Measurements from ENCODE around the gene ZC3H12D.
A peak's percentile ranks its signal among the peaks of the same experiment; 100 is the strongest.
"Not testable (repeated sequence)": the region's sequence is repeated elsewhere in the genome, so short reads cannot be mapped to it uniquely, and the experiment has no call there.

Gene ZC3H12D

GRCh38 chr6:149484733-149485700, at the start of gene ZC3H12D:
TSS of gene ZC3H12D (minus strand) at chr6:149485014. CDS start at chr6:149474543, 10,471 bp downstream.
- DNase-seq = peak; percentile 62 to 78

- DNase-seq = no peak
Observed at GRCh38 chr6:149529650-149530049, 44.8 kb upstream of the ZC3H12D start.

GRCh38 chr6:149515494-149515893, 30.7 kb upstream of the ZC3H12D start:
- DNase-seq = no peak

GRCh38 chr6:149513915-149514314, 29.1 kb upstream of the ZC3H12D start:
- no peak for DNase-seq

DNA sequence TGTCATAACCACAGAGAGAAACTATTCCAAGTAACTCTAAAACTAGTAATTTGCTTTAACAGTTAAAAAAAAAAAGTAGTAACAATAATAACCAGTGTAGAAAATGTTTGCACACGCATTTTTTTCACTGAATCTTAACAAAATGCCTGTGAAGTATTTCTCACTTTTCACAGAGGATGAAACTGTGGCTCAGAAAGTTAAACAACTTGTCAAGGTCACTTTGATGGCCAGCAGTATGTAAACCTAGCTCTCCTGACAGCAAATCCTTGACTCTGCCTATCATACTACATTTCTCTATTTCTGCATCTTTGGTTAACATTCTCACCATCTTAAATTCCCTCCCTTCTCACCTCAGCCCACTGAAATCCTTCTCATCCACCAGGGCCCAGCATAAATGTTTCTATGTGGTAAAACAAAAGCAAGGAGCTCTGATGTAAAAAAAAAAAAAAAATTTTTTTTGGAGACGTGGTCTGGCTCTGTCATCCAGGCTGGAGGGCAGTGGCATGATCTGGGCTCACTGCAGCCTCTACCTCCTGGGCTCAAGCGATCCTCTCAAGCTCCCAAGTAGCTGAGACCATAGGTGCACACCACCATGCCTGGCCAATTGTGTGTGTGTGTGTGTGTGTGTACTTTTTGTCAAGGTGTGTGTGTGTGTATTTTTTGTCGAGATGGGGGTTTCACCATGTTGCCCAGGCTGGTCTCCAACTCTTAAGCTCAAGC, 26.1 kb upstream of the ZC3H12D start:
- no peak for DNase-seq

DNA sequence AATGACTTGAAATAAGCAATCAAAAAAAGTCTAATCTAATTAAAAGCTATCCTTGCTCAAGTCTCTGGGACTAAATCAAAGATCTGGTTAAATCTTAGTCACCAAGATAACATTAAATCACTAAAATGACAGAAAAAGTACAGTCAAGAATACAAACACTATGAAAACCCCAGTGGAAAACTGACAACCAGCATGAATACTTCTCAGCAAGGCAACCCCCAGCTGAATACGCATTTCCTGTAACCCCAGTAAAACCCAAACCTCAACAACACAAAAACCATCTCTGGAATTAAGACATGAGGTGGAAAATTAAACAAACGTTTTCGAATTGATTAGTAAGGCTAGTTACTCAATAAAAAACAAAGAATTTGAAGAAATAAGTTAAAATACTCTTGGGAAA, 23.7 kb upstream of the ZC3H12D start:
- DNase-seq = peak in 1 of 2 experiments; percentile 36

- DNase-seq = no peak
Observed at GRCh38 chr6:149503872-149504271, 19.1 kb upstream of the ZC3H12D start.

- no peak for DNase-seq
Observed at GRCh38 chr6:149503276-149503675, 18.5 kb upstream of the ZC3H12D start.

DNA sequence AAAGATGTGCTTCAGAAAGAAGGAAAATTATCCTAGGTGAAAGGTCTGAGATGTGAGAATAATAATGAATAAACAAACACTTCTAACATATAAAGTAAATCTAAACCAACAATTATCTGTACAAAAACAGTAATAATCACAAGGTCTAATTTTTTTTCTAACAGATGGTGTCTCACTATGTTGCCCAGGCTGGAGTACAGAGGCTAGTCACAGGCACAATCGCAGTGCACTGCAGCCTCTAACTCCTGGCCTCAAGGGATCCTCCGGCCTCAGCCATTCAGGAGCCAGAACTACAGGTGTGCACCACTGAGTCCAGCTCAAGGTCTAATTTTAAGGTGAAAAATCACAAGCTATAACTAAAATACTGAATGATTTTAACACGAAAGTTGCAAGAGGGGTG, 17.0 kb upstream of the ZC3H12D start:
- no peak for DNase-seq

DNA sequence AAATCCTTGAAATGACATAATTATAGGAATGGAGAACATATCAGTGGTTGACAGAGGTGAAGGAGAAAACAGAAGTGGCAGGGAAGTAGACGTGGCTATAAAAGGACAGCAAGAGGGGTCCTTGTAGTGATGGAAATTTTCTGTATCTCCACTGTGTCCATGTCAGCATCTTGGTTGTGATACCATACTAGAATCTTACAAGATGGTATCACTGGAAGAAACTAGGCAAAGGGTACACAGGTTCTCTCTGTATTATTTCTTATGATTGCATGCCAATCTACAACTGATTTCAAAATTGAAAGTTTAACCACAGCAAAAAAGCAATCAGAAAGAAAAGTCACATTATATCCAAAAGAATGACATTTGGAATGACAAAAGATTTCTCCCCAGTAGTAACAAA, 16.4 kb upstream of the ZC3H12D start:
- DNase-seq = no peak

DNA sequence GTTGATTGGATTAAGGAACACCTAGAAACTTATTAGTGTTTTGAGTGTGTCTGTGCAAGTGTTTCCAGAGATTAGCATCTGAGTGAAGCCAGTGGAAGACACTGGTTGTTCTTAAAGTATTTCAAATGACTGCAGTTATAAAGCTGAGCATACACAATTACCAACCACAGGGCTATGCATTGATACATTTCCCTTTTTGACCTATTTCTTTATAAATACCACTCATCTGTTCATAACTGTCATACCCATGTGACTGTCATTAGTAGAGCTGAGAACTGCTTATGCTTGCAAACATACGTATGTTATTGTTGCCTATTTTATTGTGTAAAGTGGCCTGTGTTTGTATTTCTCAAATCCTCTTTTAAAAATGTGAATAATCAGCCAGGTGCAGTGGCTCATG, 15.3 kb upstream of the ZC3H12D start:
- no peak for DNase-seq

DNA sequence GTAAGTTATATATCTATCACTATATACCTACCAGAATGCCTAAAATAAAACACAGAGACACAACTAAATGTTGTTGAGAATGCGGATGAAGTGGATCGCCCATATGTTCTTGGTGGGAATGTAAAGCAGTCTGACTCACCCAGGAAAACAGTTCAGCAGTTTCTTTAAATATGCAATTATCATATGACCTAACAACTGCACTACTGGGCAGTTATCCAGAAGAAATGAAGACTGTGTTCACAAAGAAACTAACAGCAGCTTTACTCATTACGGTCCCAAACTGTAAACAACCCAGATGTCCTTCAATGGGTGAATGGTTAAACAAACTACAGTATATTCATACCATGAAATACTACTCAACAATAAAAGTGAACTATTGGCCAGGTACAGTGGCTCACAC, 14.3 kb upstream of the ZC3H12D start:
- DNase-seq = no peak

DNA sequence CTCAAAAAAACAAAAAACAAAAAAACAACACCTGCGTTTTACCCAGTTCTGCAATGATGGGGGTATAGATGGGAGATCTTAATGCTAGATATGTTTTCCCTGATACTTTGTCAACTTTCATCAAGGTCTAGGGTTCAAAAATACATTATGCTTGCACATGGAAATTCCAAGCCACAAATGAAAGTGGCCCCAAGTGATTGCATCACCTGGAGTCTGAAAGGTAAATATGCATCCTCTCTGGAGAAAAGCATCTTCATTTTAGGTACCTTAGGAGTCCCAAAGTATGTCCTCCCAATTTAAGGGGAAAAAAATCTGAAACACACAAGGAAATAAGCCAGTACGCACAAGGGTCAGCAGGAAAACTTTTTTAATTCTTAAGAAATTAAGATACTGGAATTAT, 12.6 kb upstream of the ZC3H12D start:
- no peak for DNase-seq

GRCh38 chr6:149496597-149496996, 11.8 kb upstream of the ZC3H12D start:
- DNase-seq = not testable (repeated sequence)

- DNase-seq = not testable (repeated sequence)
Observed at GRCh38 chr6:149495349-149496016, 10.7 kb upstream of the ZC3H12D start.

- peak in 1 of 2 experiments; percentile 51 for DNase-seq
Observed at GRCh38 chr6:149494810-149495209, 10.0 kb upstream of the ZC3H12D start.

- no peak for DNase-seq
Observed at GRCh38 chr6:149493761-149494320, 9.0 kb upstream of the ZC3H12D start.

- DNase-seq = no peak
Observed at GRCh38 chr6:149492798-149493343, 8.1 kb upstream of the ZC3H12D start.

DNA sequence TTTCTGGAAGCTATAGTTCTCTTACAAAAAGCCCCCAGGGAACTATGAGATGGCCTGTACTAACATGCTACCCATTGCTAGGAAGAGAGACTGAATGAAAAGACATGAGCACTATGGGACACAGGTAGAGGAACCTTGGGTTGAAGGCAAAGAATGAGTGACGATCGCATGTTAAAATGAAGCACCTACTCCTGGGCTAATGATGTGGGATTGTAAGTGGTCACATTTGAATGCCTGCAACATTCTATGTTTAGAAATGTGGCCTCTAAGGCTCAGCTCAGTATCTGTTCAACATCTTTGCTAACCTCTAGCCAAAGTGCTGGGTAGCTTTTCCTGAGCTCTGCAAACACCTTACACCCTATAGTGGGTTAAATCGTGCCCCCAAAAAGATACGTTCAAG, 5.2 kb upstream of the ZC3H12D start:
- no peak for DNase-seq

GRCh38 chr6:149488815-149489214, 4.0 kb upstream of the ZC3H12D start:
- peak in 1 of 2 experiments; percentile 66 for DNase-seq

GRCh38 chr6:149487316-149487715, 2.5 kb upstream of the ZC3H12D start:
- DNase-seq = no peak

DNA sequence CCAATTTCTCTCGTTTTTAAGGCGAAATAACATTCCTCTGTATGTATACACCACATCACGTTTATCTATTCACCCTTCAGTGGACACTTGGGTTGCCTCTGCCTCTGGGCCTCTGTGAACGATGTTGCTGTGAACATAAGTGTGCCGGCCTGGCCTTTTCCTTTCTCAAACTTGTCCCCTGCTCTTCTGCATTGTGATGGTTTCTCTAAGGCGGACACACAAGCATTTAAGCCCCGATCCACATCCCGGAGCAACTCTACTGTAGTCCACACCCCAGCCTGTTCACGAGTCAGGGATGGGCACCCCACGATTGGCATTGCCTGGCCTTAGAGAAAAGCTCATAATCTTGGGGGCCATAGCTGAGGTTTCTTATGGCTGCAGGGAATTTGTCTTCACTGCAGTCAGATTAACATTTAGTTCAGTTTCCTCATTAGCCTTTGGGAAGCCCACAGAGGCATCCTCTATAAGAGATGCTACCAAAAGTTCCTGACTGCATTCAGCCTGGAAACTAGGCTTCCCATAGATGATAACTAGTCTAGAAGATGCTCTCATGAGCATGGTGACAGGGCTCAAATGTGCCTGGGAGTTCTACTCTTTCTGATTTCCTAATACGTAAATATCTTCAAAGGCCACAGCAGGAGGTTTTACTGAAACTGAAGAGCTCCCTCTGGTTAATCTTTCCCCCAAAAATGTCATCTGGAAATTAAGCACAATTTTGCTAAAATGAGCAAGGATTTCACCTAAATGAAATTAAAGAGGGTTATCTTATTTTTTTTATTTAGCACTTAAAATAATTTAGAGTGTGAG, 762 bp downstream of the ZC3H12D start:
- no peak for DNase-seq
